Panc1 (cell line): ENCODE results near the gene CDH23. TPM values are rescaled to one million over a fixed set of nuclear protein-coding genes. Genes with fewer than 3 reads are reported as not detected.

ENCODE experiments used
- ATAC-seq: fragments of 200-7000 bp; cut with Tn5 transposase; 2 replicates; pipeline ENCODE4 v1.9.1; 2020; ENCODE audit warnings: mild to moderate bottlenecking, moderate library complexity
- BruUV-seq: library from RNA; stranded (reverse); fragments of 400-500 nt; replicated peaks from 2 replicates; lab custom pipeline; 2021; lab: Mats Ljungman, UMichigan
- CTCF ChIA-PET: fragments of 300-600 bp; sonication (Branson Sonifier 250); formaldehyde crosslinking; loops from one replicate; lab custom pipeline; 2022; ENCODE audit warnings: antibody characterized with exemption; lab: Charles Lee
- POLR2A ChIA-PET: fragments of 300-600 bp; sonication (Branson Sonifier 250); formaldehyde crosslinking; loops from one replicate; lab custom pipeline; 2022; ENCODE audit warnings: antibody characterized with exemption; lab: Charles Lee
- DNase-seq: peaks from one replicate; pipeline ENCODE4 v3.0.0-alpha.2; 2010; ENCODE audit warnings: low read depth, low spot score
- H3K27ac ChIP-seq: 2 replicates; pipeline ENCODE4 v1.5.1; 2011; ENCODE audit warnings: mild to moderate bottlenecking, low read length, inconsistent platforms
- H3K27me3 ChIP-seq: fragments of 200-500 bp; sonication (Bioruptor generic); 2 replicates; pipeline ENCODE4 v1.6.0; 2014; ENCODE audit warnings: low read length, inconsistent platforms; ENCODE audit not compliant: control insufficient read depth, insufficient read depth
- H3K36me3 ChIP-seq: fragments of 200-500 bp; sonication (Bioruptor generic); 2 replicates; pipeline ENCODE4 v1.5.1; 2014; ENCODE audit warnings: inconsistent platforms, mild to moderate bottlenecking, low read length, moderate library complexity; ENCODE audit not compliant: control insufficient read depth, insufficient read depth
- H3K4me1 ChIP-seq: 2 replicates; pipeline ENCODE4 v1.5.1; 2011; ENCODE audit warnings: inconsistent platforms, mild to moderate bottlenecking, low read length, moderate library complexity; ENCODE audit not compliant: control insufficient read depth, insufficient read depth
- H3K4me3 ChIP-seq, 2 experiments: 2 replicates each; pipeline ENCODE4 v1.5.1; 2011 to 2012; ENCODE audit warnings: low read depth in 2 of 2, low read length in 2 of 2, mild to moderate bottlenecking in 2 of 2, inconsistent platforms in 1 of 2, moderate library complexity in 1 of 2
- H3K9me3 ChIP-seq: fragments of 200-500 bp; sonication (Bioruptor generic); 2 replicates; pipeline ENCODE4 v1.5.1; 2014; ENCODE audit warnings: low read depth, mild to moderate bottlenecking, inconsistent platforms, low read length, moderate library complexity; ENCODE audit not compliant: control insufficient read depth, insufficient read depth
- CTCF ChIP-seq: fragments of 450-650 bp; IDR thresholded peaks from 2 replicates; pipeline ENCODE4 v1.5.1; 2017; ENCODE audit warnings: mild to moderate bottlenecking
- POLR2AphosphoS5 ChIP-seq: IDR thresholded peaks from 2 replicates; pipeline ENCODE4 v1.6.1; 2012; ENCODE audit warnings: mild to moderate bottlenecking, low read depth, low read length, moderate library complexity
- REST ChIP-seq, 2 experiments: IDR thresholded peaks; 2 replicates each; pipeline ENCODE4 v1.6.1; 2011 to 2012; ENCODE audit warnings: low read depth in 2 of 2, control low read depth in 1 of 2, low read length in 1 of 2, mild to moderate bottlenecking in 1 of 2, moderate library complexity in 1 of 2; ENCODE audit not compliant: insufficient read depth in 1 of 2
- SIN3A ChIP-seq: IDR thresholded peaks from 2 replicates; pipeline ENCODE4 v1.6.1; 2012; ENCODE audit warnings: low read depth, mild to moderate bottlenecking, low read length, moderate library complexity, borderline replicate concordance; ENCODE audit not compliant: insufficient read depth
- TCF7L2 ChIP-seq: IDR thresholded peaks from 2 replicates; pipeline ENCODE4 v1.6.1; 2011; ENCODE audit warnings: mild to moderate bottlenecking, low read depth, low read length, inconsistent platforms
- in situ Hi-C: cut with HindIII; loops from 2 replicates; pipeline ENCODE4 v1.10.0; 2016; ENCODE audit warnings: low sequenced_read_pairs, low pct_unique_long_range_greater_than_20kb
- intact Hi-C: fragments of 100-400 bp; cut with micrococcal nuclease; formaldehyde crosslinking; loops from one replicate; pipeline ENCODE4 v1.10.0; 2022; ENCODE audit not compliant: unreplicated experiment
- total RNA-seq: library from RNA; stranded (reverse); gene quantifications from one replicate; pipeline ENCODE4 v1.2.1, GENCODE V29; 2021; ENCODE audit not compliant: unreplicated experiment

The CDH23 gene
- total RNA-seq, 1 experiment from 2014 or later, result 2.7 TPM

DNA sequence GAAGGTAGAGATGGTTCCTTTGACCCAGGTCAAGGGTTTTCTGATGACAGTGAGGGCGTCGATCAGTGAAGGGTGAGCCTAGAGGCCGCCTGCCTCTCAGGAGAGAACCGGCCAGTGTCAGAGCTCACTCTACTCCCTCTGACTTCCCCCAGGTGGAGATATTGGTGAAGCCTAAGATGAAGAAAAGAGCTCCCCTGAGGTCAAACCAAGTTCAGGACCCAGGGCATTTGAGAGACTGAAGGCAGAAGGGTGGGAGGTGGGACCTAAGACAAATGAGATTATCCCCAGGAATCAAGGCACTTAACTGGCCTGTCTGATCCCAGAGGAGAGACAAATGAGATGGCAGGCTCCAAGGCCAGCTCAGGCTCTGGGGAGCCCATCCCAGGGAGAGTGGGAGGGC is 104.7 kb downstream of the CDH23 start:
- in situ Hi-C loops (no loop called here), intact Hi-C loops (no loop called here)
- no TSS peak for BruUV-seq
- H3K36me3 ChIP-seq, result no peaks in the 10 kb centered on the region
- no peak for DNase-seq
- H3K4me3 ChIP-seq, result no peak overlapping the region
- no peaks in the 10 kb centered on the region for H3K9me3 ChIP-seq
- CTCF ChIA-PET, result interaction anchor here (1.5 kb wide), 1 partner anchor 68 kb away, joined by 4 read pairs; no protein-coding TSS in a partner anchor
- no peak for ATAC-seq
- POLR2A ChIA-PET, result no interaction called here
- no peaks in the 10 kb centered on the region for H3K4me1 ChIP-seq
- no peak for TF ChIP-seq POLR2AphosphoS5
- TF ChIP-seq SIN3A, result no peak
- TF ChIP-seq CTCF, result no peak
- TF ChIP-seq TCF7L2, result no peak
- TF ChIP-seq REST (IDR thresholded peaks at IDR 0.05; ENCODE audit: insufficient read depth in 1 of 2, low read depth in 2 of 2, low read length in 1 of 2), result no peak
- H3K27ac ChIP-seq, result no peak overlapping the region
- H3K27me3 ChIP-seq, result peaks cover 14% of the 10 kb centered on the region

GRCh38 chr10:71502190-71502589 is 105.5 kb downstream of the CDH23 start:
- intact Hi-C loops (no loop called here), in situ Hi-C loops (no loop called here)
- Histone ChIP-seq H3K4me3 (no peak overlapping the region), H3K9me3 (no peaks in the 10 kb centered on the region), H3K36me3 (no peaks in the 10 kb centered on the region), H3K27ac (no peak overlapping the region), H3K27me3 (peaks cover 14% of the 10 kb centered on the region), H3K4me1 (no peaks in the 10 kb centered on the region)
- CTCF ChIA-PET, result no interaction called here
- ATAC-seq (no peak), DNase-seq (no peak)
- no TSS peak for BruUV-seq
- POLR2A ChIA-PET, result interaction anchor here (0.6 kb wide), 1 partner anchor 47 kb away, joined by 3 read pairs; no protein-coding TSS in a partner anchor
- no peak for TF ChIP-seq SIN3A
- no peak for TF ChIP-seq REST (IDR thresholded peaks at IDR 0.05; ENCODE audit: insufficient read depth in 1 of 2, low read depth in 2 of 2, low read length in 1 of 2)
- no peak for TF ChIP-seq POLR2AphosphoS5
- TF ChIP-seq TCF7L2, result no peak
- TF ChIP-seq CTCF, result no peak
